Measurements from ENCODE around the gene CRYAB.
"Not testable (repeated sequence)": the region's sequence is repeated elsewhere in the genome, so short reads cannot be mapped to it uniquely, and the experiment has no call there.

Gene CRYAB

DNA sequence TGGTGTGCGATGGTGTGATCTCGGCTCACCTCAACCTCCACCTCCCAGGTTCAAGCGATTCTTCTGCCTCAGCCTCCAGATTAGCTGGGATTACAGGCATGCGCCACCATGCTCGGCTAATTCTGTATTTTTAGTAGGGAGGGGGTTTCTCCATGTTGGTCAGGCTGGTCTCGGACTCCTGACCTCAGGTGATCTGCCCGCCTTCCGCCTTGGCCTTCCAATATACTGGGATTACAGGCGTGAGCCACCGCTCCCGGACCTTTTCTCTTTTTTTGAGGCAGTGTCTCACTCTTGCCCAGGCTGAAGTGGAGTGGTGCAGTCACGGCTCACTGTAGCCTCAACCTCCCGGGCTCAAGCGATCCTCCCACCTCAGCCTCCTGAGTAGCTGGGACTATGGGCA lies 21.6 kb upstream of the CRYAB start:
- not testable (repeated sequence) for DNase-seq

DNA sequence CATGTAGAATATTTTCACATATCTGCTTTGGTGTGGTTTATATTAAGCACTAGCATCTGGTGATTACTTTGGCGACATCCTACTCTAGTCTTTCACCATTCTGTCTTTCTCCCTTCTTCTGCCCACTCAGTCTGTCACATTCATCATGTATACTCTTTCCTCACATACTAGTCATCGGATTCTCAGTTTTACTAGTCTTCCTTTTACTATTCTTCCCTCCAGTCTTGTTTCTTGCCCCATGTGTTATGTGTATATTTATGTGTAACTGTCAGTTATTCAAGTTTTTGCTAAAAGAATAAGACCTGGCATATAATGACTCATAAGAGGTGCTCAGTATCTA lies 21.0 kb upstream of the CRYAB start:
- DNase-seq = no peak

DNA sequence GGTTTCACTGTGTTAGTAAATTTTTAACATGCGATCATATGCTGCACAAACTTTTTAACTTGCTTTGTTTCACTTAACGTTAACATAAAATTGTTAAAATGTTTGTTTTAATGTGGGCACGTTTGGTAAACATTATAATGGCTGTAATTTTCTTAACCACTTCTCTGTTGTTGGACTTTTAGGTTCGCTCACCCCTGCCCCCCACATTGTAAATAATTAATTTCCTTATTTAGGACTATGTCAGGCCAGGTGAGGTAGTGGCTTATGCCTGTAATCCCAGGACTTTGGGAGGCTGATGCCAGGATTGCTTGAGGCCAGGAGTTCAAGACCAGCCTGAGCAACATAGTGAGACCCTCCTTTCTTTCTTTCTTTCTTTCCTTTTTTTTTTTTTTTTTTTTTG lies 18.9 kb upstream of the CRYAB start:
- DNase-seq = no peak

DNA sequence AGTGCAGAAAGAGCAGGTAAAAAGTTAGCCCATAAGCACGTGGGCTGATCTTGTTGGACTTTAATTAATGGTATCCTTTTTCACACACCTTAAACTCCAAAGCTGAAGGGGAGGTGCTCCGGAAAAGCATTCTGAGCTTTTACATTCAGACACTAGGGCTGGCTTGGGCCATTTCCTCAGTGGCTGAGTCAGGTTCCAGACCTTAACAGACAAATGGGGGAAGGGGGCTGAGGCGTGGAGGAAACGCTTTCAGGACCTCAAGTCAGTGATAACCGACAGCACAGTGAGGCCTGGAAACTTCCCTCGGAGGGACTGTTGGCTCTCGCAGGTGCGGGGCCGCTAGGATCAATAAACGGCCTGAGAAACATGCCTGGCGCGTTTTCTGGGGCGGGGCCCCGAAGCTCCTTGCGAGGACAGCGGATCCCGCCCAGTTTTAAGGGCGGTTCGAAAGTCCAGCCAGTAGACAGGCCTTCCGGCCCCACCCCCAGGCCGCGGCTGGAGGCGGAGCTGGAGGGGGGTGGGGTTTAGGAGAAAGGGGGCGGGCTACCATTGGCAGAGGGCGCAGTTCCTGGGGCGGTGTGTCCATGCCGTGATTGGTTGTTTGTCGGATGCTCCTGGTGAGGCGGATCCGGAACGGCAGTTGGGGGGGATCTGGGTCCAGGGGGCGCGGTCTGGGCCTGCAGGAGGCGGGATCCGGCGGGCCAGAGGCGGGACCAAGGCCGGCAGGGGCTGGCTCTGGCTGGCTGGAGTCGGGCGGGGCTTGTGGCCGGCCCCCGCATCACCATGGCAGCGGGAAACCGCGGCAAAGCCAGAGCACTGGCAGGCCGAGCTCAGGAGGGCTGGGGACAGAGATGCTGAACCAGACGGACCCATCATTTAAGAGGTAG lies 15.2 kb upstream of the CRYAB start:
- peak; percentile 88 to 90 for DNase-seq

DNA sequence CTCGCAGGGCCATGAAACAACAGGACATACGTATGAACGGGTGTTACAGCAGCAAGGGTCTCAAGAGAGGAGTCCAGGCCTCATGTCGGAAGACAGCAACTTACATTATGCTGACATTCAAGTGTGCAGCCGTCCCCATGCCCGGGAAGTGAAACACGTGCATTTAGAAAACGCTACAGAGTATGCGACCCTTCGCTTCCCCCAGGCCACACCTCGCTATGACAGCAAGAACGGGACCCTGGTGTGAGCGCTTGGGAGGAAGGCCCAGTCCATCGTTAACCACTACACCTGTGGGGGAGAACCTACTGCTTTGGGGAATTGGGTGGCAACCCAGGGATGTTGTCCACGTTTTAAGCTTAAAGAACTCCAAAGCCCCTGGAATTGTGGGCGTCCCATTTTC lies 14.4 kb upstream of the CRYAB start:
- DNase-seq = no peak

DNA sequence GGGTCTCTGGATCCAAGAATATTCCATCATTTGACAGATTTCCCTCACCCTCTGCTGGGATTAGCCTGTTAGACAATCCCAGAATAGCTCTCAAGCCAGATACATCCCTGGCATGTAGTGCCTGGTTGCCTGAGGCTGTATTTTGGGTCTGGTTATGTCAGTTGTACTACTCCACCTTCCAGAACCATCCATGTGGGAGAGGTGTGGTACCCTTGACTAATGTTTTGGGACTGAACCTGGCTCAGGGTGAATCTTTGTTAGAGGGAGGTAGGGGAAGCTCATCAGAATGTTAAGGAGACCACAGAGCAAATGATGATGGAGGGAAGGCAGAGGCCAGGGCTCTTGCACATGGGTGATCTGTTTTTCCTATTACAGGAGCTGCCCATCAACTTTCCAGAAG lies 12.4 kb upstream of the CRYAB start:
- DNase-seq = no peak

DNA sequence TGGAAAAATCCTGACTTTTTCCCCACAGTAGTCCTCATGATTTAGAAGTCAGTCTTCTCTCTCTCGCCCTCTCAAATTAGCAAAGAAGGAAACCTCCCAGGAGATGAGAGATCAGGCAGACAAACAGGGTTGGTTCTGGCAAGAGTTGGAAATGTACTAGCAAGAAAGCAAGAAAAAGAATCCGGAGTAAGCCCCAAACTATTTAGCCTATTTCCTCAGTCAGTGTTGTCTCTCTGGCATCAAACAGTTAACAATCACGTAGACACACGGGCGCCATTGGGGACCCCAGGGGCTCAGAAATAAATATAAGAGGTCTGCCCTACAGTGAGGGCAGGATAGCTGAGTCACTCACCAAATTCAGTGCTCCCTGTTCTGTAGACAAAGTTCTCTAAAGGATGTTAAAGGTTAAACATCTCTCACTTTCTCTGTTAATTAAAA lies 11.8 kb upstream of the CRYAB start:
- DNase-seq = no peak

DNA sequence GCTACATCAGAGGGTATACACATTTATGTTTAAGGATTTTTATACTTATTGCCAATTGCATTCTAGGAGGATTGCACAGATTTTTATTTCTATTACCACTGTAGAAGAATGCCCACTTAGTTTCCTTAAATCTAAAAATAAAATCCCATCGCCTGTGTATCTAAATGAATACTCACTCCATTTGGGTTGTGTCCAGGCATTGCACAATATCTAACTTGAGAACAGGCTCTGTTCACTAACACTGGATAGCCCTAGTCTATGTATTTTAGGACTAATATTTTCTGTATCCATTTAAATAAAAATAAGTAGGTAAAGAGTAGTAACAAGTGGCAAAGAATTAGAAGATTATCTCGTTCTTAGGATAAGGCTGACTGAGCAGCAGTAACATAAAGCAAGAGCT lies 11.2 kb upstream of the CRYAB start:
- DNase-seq = no peak

DNA sequence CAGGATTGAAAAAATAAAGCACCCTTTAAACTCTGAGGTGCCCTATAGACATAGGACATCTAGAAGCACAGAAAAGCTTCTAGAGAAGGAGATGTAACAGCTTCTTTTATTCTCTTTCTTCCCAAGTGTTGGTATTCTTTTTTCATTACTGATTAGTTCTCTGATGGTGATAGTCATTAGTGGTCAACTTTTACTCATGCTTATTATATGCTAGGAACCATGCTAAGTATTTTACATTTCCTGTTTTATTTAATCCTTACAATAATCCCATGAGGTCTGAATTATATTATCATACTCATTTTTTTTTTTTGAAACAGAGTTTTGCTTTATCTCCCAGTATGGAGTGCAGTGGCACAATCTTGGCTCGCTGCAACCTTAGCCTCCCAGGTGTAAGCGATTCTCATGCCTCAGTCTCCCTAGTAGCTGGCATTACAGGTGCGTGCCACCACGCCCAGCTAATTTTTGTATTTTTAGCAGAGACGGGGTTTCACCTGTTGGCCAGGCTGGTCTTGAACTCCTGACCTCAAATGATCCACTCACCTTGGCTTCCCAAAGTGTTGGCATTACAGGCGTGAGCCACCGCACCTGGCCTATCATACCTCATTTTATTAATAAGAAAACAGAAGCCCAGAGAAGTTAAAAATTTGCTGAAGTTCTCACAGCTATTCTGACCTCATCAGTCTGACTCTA lies 10.1 kb upstream of the CRYAB start:
- no peak for DNase-seq

DNA sequence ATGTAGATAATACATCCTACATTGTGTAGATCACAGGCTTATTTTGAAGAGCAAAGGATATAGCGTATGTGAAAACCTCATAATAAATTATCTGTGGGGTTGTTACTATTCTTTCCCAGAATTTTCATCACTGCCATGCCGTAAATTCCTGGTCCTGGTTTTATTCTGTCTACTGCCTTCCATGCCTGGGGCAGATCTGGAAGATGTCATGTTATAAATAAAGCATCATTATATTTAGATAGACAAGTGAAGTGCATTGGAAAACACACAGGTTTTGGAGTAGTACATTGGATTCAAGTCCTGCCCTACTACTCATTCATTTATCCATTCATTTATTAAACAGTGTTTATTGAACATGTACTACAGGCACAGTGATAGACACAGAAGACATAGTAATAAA lies 9.3 kb upstream of the CRYAB start:
- DNase-seq = no peak

DNA sequence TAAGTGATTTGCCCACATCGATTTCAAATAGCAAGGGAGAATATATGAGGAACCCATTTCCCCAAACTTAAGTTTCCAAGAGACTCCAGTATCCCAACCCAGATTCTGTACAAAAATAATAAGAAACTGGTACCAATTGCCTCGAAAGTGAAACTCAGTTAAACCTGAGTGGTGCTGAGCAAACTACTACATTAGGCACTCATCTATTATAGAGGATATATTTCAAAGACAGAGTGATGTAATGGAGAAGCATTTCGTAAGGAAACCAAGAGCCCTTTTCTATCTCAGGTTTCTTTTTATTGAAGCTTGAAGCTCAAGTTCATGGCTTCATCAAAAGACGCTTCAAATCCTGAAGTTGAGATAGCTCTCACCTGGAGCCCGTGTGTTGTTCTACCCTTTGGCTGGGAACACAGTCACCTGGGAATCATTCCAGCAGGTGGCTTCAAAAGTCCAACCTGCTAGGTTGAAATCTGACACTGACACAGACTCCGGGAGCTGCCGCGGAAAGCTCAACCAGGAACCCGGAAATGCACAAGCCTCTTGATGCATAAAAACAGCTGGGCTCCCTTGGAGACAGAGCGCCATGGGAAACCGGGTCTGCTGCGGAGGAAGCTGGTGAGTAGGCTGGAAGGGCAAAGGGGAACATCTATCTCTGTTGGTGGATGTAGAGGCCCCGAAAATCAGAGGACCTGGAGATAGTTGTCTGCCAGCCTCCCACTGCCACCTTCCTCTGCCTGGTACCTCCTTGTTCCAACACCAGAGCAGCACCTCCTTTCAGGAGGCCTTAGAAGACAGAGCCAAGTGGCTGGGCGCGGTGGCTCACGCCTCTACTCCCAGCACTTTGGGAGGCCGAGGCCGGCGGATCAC lies 7.1 kb upstream of the CRYAB start, which contains the start of gene C11orf52:
Gene C11orf52 (plus strand): TSS at position 524 of the 867 bp plus-strand sequence. CDS start 60 bp downstream, at position 584.
- DNase-seq = no peak

DNA sequence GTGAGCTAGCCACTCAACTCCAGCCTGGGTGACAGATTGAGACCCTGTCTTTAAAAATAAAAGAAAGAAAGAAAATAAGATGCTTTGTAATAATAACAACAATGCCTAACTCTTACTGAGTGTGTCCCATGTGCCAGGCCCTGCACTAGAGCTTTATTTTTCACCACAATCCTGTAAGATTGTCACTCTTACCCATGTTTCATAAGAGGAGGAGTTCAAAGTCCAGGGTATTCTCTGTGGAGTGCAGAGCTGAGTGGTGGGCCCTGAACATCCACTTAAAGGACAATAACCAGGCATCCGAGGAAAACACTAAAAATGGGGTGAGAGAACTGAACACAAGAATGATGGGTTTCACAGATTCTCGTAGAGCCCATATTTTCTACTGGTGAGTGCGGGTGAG lies 6.2 kb upstream of the CRYAB start:
- no peak for DNase-seq

DNA sequence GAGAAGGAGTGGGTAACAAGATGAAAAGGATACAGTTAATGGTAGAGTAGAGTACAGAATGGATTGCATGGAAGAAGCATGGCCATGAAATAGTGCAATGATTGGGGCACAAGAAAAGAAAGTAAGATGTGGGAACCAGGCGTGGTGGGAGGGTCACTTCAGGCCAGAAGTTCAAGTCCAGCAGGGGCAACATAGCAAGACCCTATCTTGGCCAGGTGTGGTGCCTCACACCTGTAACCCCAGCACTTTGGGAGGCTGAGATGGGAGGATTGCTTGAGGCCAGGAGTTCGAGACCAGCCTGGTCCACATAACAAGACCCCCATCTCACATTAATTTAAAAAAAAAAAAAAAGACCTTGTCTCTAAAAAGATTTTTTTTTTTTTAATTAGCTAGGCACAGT lies 5.7 kb upstream of the CRYAB start:
- no peak for DNase-seq

DNA sequence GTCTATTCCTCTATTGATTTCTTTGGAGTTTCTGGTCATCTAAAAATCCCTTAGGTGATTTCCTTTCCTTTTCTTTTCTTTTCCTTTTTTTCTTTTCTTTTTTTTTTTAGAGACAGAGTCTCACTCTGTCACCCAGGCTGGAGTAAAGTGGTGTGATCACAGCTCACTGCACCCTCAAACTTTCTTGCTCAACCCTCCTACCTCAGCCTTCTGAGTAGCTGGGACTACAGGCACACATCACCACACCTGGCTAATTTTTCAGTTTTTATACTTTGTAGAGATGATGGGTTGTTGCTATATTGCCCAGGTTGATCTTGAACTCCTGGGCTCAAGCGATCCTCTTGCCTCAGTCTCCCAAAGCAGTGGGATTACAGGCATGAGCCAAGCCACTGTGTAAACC lies 5.2 kb upstream of the CRYAB start:
- no peak for DNase-seq

DNA sequence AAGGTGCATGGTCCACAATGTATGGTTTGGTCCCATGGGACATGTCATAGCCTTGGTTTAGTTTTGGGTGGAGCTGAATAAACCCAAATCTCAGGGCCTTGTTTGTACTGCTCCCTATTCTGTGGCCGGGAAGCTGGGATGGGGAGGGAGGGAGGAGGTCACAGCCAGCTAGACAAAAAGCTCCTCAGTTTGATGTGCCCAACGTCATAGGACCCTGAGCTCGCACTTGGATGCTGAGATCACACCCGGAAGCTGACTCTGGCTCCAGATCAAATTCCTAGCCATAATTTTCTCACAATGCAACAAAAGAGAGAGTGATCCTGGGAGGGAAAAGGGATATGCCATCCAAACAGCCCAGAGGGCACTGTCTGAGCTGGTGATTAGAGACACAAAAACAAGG lies 2.4 kb upstream of the CRYAB start:
- DNase-seq = no peak

DNA sequence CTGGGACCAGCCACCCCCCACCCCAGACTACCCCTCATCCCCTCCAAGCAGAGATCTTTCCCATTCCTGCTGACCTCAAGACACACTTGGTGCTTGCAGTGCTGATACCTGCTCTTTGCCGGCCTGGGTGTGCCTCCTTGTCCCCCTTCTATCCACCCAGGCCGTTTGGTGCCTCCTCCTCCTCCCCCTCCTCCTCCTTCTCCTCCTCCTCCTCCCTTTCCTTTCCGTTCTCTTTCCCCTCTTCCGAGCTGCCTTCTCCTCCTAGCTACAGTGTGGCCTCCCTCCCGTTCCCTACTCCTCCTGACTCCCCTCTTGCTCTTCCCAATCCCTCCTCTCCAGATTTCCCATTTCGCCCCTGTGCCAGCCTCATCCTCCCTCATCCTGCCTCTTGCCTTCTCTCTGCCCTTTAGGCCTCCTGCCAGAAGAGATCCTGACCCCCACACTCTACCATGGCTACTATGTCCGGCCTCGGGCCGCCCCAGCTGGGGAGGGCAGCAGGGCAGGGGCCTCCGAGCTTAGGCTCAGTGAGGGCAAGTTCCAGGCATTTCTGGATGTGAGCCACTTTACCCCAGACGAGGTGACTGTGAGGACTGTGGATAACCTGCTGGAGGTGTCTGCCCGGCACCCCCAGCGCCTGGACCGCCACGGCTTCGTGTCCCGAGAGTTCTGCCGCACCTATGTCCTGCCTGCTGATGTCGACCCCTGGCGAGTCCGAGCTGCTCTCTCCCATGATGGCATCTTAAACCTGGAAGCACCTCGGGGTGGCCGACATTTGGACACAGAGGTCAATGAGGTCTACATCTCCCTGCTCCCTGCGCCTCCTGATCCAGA lies 1.7 kb upstream of the CRYAB start:
- no peak for DNase-seq

DNA sequence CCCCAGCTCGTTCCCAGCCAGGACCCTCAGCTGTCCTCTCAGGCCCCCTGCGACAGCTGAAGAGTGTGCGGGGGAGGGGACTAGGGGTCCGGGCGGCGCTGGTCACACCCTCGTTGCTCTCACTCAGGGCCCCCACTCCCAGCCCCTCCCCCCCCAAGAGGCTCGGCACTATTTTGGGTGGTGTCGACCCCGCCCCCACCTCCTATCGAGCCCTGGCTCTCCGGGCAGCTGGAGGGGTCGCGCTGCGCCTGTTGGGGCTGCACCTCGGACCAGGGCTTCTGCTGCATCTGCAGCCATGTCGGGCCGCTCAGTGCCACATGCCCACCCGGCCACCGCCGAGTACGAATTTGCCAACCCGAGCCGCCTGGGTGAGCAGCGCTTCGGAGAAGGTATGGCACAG lies 965 bp upstream of the CRYAB start, which contains the start of gene HSPB2:
Gene HSPB2 (plus strand): TSS at position 200 of the 400 bp plus-strand sequence. CDS start 96 bp downstream, at position 296.
- no peak for DNase-seq

DNA sequence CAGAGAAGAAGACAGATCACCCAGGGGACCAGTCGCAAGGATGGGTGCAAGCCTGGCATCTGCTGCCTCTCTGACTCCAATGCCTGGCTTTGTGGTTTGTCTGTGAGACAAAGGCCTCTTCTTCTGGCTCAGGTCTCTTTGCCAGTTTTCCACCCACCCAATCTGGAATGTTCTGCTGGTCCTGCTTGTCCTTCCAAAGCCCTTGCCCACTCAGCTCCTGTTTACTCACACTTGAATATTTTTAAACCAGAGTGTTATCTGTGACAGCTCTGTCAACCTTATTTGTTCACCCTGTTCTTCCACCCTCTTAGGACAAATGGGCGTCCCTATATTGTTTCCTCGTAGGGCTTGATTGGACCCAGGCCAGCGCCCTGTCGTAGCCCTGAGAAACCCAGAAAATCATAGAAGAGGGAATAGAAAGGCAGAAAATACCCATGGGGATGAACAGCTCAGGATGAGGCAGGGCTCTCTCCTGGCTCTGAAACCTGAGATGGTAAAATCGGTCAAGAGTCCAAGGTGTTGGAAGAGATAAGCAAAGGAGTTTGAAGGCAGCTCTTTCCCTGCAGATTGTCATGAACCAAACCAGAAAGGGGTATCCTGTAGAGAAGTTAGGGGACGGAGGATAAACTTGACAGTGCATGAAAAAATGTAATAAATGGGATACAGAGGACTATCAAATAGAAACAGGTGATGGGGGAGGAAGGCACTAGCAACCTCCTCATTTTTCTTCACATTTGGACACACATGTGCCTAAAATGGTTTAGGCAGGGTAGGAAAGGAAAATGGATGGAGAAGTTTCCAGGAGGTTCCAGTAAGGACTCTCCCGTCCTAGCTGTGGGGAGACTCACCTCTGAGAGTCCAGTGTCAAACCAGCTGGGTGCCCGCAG lies 651 bp downstream of the CRYAB start:
- no peak for DNase-seq

DNA sequence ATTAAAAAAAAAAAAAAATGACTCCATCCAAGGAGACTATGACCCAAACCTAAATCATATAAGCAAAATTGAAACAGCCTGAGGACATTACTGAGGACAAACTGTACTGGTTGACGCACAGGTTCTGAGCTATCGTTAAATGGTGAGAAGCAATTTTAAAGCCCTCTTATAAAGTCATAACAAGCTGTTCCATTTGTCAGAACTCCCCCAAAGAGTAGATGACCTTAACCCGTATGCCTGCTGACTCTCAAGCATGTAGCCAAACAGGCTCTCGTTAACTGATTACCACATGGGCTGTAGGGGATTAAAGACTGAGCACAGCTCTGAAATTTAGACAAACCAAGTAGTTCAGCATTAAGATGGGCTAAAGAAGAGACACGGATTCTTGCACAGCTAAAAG lies 2.2 kb downstream of the CRYAB start:
- no peak for DNase-seq

DNA sequence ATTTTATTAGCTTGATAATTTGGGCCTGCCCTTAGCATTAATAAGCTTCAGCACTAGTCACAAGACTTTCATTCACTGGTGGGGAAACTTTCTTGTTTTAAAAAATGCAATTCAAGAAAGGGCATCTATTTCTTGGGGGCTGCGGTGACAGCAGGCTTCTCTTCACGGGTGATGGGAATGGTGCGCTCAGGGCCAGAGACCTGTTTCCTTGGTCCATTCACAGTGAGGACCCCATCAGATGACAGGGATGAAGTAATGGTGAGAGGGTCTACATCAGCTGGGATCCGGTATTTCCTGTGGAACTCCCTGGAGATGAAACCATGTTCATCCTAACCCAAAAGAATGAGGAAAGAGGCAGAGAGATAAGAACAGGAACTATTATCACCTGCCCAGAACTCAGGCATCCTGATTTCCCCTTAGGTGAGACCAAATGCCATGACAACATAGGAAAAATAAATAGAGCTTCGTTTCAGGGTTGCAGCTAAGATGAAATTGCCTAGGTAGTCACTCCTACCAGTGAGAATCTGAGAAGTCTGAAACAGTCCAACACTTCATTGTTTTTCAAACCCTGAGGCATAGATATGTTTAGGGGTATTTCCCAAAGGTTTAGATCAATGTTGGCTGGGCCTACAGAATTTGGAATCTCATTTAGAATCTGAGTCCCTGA lies 2.8 kb downstream of the CRYAB start:
- DNase-seq = no peak

DNA sequence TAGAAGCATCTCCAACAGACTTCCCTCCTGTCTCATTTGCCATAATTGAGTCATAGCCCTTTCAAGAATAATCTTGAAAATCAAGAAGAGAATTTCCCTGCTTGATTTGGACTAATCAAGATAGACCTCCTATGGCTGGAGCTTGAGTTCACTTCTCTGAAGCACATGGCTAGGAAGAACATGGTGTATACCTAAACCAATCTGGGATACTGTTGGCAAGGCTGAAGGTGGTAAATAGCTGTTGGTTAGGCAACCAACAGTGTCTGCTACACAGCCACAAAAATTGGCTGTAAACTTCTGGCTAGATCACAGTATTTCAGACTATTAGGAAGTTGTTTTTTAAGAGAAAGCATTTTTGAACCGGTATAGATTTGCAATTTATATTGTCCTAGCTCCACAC lies 4.9 kb downstream of the CRYAB start:
- DNase-seq = no peak

Data from Kasumi-1 (cell line).